ENCODE results near the gene B3GNT9.

GRCh38 chr16:67151431-67152097 lies 766 bp upstream of the B3GNT9 start:
- TF ChIP-seq POLR2A (IDR thresholded peaks at IDR 0.05; ENCODE audit: low read depth): no peak
- TF ChIP-seq CTCF (IDR thresholded peaks at IDR 0.05): no peak
- no peak for TF ChIP-seq POLR2AphosphoS5 (IDR thresholded peaks at IDR 0.05)
